Activated naive CD8-positive, alpha-beta T cell (primary cell): ENCODE measurements around the gene USP48.
"Not testable (repeated sequence)": the region's sequence is repeated elsewhere in the genome, so short reads cannot be mapped to it uniquely, and the experiment has no call there.

Experiments
- H3K27ac Mint-ChIP-seq: one replicate; pipeline ENCODE4 v1.8.0; 2021; ENCODE audit warnings: mixed read lengths
- H3K27me3 Mint-ChIP-seq: one replicate; pipeline ENCODE4 v1.8.0; 2021; ENCODE audit warnings: mixed read lengths
- H3K36me3 Mint-ChIP-seq: one replicate; pipeline ENCODE4 v1.8.0; 2021; ENCODE audit warnings: mixed read lengths
- H3K4me1 Mint-ChIP-seq: one replicate; pipeline ENCODE4 v1.8.0; 2021; ENCODE audit warnings: low read depth, mixed read lengths
- H3K4me3 Mint-ChIP-seq: one replicate; pipeline ENCODE4 v1.8.0; 2021; ENCODE audit warnings: mild to moderate bottlenecking, mixed read lengths
- H3K9me3 Mint-ChIP-seq: one replicate; pipeline ENCODE4 v1.8.0; 2021; ENCODE audit warnings: low read depth, mixed read lengths

USP48 gene

DNA sequence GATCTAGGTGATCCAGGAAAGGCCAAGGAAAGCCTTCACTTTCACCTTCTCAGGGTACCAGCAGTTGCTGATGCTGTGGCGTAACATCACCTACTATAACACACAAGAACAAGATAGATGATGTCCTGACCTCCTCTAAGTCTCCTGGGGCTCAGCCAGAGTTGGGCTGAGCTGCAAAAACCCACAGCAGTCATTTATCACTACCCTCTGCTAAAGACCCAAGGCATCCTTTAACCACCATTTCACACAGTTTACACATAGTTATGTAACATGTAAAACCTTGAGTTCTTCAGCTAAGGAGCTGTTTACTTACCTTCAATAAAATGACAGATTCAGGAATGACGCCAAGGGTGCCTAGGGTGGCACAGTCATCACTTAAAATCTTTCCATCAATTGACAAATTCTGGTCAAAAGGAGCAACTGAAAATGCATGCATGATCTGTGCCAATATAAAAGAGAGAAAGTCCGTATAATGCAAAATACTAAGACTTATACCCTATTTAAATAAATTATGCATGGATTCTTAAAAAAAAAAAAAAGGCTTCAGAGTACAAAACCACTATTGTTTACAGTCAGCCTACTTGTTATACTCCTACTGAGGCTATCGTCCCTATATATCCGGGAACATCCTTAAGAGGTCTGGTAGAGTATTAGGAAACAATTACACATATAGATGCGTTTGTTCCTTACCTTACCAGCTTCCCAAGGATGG is 93.1 kb downstream of the USP48 start:
- Mint-ChIP-seq H3K4me3 (no peak overlapping the region), H3K27ac (no peak overlapping the region), H3K4me1 (no peaks in the 10 kb centered on the region), H3K27me3 (no peaks in the 10 kb centered on the region), H3K9me3 (no peaks in the 10 kb centered on the region), H3K36me3 (peaks cover 16% of the 10 kb centered on the region)

DNA sequence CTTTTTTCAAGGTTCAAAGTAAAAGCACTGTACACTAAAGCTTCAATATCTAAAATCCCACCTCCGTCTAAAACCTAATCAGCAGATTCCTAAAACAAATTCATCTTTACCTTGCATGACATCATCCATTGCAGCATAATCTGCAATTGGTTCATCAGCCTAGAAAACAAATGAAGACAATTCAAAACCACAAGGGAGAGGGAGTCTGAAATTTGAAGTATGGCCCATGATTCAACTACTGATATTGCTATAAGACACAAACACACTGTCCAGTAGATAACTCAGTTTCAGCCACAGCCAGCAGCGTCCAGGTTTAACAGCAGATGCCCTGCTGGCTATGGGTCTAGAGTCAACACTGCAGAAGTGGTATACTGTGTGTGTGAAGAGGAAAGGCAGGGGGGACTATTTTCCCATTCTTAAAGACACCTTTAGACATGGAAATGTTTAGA is 95.8 kb downstream of the USP48 start:
- no peak overlapping the region for H3K4me3 Mint-ChIP-seq
- peaks cover 19% of the 10 kb centered on the region for H3K36me3 Mint-ChIP-seq
- H3K4me1 Mint-ChIP-seq: no peaks in the 10 kb centered on the region
- no peaks in the 10 kb centered on the region for H3K27me3 Mint-ChIP-seq
- no peaks in the 10 kb centered on the region for H3K9me3 Mint-ChIP-seq
- H3K27ac Mint-ChIP-seq: no peak overlapping the region

- Mint-ChIP-seq H3K4me3 (no peak overlapping the region), H3K27me3 (no peaks in the 10 kb centered on the region), H3K36me3 (peaks cover 20% of the 10 kb centered on the region), H3K4me1 (no peaks in the 10 kb centered on the region), H3K9me3 (no peaks in the 10 kb centered on the region), H3K27ac (no peak overlapping the region)
Observed at GRCh38 chr1:21685946-21686678, 96.8 kb downstream of the USP48 start.

DNA sequence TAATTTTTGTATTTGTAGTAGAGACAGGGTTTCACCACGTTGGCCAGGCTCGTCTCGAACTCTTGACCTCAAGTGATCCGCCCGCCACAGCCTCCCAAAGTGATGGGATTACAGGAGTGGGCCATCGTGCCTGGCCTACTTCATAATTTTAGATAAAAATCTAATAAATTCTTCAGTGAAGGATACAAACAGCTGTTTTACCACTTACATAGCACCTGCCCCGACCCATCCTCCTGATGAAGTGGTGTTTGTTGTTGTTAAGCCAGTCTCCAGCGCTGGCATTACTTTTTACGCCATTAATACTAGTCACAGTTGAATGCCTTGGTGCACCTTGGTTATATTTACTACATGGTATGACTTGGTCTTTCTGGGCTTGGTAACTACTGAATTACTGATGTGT is 101.5 kb downstream of the USP48 start:
- Mint-ChIP-seq H3K4me1 (no peaks in the 10 kb centered on the region), H3K36me3 (peaks cover 11% of the 10 kb centered on the region), H3K4me3 (no peak overlapping the region), H3K27me3 (no peaks in the 10 kb centered on the region), H3K27ac (peak overlapping the region; percentile 30), H3K9me3 (no peaks in the 10 kb centered on the region)

GRCh38 chr1:21680918-21681317 is 102.0 kb downstream of the USP48 start:
- no peaks in the 10 kb centered on the region for H3K4me1 Mint-ChIP-seq
- H3K27ac Mint-ChIP-seq: no peak overlapping the region
- H3K4me3 Mint-ChIP-seq: no peak overlapping the region
- H3K27me3 Mint-ChIP-seq: no peaks in the 10 kb centered on the region
- H3K9me3 Mint-ChIP-seq: no peaks in the 10 kb centered on the region
- peaks cover 7% of the 10 kb centered on the region for H3K36me3 Mint-ChIP-seq

DNA sequence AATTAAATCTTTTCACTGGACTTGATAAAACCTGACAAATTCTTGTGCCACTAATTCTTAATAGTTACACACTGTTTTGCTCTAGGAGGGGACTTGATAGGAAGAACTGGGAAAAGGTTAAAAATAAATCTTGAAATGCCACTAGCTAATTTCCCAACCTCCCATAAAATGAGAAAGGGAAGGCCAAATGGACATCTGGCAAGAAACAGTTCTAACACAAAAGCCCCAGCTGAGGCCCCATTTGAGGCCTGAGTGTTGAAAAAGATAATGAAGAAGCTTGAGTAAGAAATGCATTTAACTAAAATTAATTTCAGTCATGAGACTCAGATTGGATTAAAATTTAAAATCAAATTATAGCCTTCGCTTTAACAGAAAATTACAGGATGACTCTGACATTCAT is 102.6 kb downstream of the USP48 start:
- Mint-ChIP-seq H3K9me3 (no peaks in the 10 kb centered on the region), H3K4me1 (no peaks in the 10 kb centered on the region), H3K36me3 (peaks cover 7% of the 10 kb centered on the region), H3K27me3 (no peaks in the 10 kb centered on the region), H3K27ac (no peak overlapping the region), H3K4me3 (no peak overlapping the region)

GRCh38 chr1:21677168-21677567 is 105.8 kb downstream of the USP48 start:
- Mint-ChIP-seq H3K27ac (no peak overlapping the region), H3K27me3 (no peaks in the 10 kb centered on the region), H3K4me3 (no peak overlapping the region), H3K36me3 (peaks cover 2% of the 10 kb centered on the region), H3K4me1 (no peaks in the 10 kb centered on the region), H3K9me3 (no peaks in the 10 kb centered on the region)

- Mint-ChIP-seq H3K36me3 (no peaks in the 10 kb centered on the region), H3K27ac (no peak overlapping the region), H3K4me3 (no peak overlapping the region), H3K27me3 (no peaks in the 10 kb centered on the region), H3K4me1 (no peaks in the 10 kb centered on the region), H3K9me3 (no peaks in the 10 kb centered on the region)
Observed at GRCh38 chr1:21674957-21675356, 108.0 kb downstream of the USP48 start.

DNA sequence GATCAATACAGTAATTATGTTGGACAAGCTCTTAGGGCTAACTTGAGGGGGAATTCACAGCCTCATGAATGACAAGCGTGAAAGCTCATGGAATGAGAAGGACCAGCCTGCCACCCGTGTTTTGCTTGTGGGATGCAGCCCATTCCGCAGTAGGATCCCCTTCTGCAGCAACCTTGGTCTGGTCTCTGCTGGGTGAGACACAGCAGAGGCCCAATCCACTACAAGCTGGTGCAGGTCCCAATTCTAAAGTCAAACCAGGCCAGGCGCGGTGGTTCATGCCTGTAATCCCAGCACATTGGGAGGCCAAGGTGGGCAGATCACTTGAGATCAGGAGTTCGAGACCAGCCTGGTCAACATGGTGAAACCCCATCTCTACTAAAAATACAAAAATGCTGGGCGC is 109.1 kb downstream of the USP48 start:
- H3K9me3 Mint-ChIP-seq, H3K27ac Mint-ChIP-seq, H3K27me3 Mint-ChIP-seq, H3K4me1 Mint-ChIP-seq, H3K36me3 Mint-ChIP-seq, H3K4me3 Mint-ChIP-seq: not testable (repeated sequence)

- Mint-ChIP-seq H3K27me3 (no peaks in the 10 kb centered on the region), H3K27ac (no peak overlapping the region), H3K4me3 (no peak overlapping the region), H3K4me1 (no peaks in the 10 kb centered on the region), H3K9me3 (no peaks in the 10 kb centered on the region), H3K36me3 (no peaks in the 10 kb centered on the region)
Observed at GRCh38 chr1:21673277-21673780, 109.6 kb downstream of the USP48 start.

DNA sequence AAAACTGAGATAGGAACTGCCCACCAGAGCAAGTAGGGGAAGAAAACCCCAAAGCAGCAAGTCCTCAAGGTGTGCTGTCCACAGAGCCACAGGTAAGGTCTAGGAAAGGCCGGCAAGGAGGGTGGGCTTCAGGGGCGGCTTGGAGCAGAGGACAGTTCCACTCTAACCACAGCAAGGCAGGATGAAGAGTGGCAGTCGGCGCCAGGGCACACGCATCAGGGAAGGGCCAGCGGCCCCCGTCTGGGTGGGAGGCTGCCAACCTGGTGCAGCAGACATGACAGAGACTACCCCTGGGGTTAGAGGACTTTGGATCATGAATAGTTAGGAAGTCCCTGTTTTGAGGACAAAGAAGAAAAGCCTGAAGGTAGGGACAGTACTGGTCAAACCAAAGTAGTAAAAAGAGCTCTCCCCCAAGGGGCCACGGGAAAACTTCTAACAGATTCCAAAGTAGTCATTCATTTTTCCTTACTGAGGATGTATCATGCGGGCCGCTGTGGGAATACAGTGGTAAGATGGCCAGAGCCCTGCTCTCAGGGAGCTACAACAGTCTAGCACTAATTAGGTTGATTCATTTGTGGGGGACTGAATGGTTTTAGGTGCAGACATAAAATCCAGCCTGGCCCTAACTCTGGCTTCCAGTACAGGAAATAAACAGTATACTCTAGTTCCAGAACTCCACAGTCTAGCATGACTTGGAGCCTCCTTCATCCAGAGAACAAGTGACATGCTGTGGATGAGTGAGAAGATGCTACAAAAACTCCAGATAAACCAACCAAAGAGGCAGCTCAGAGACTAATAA is 110.3 kb downstream of the USP48 start:
- Mint-ChIP-seq H3K27me3 (peaks cover under 1% of the 10 kb centered on the region), H3K4me3 (no peak overlapping the region), H3K27ac (no peak overlapping the region), H3K9me3 (no peaks in the 10 kb centered on the region), H3K4me1 (no peaks in the 10 kb centered on the region), H3K36me3 (no peaks in the 10 kb centered on the region)

DNA sequence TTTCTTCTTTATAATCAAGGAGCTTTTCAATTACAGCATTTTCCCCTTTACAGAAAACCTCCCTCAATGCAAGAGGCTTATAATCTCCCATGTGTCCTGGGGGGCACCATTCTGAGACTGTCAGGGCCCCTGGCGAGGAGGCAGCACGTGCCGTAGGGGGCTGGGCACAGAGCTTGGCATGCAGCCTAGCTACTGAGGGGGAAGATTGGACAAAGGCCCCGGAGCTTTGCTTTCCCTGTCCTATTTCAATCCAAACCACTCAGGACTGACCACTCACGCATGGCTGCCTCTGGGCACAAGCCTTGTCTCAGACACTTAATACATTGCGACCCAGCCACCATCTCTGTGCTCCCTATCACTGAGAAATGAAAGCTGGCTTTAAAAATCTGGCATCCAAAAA is 111.0 kb downstream of the USP48 start:
- no peak overlapping the region for H3K4me3 Mint-ChIP-seq
- no peak overlapping the region for H3K27ac Mint-ChIP-seq
- H3K27me3 Mint-ChIP-seq: peaks cover 4% of the 10 kb centered on the region
- H3K36me3 Mint-ChIP-seq: no peaks in the 10 kb centered on the region
- H3K9me3 Mint-ChIP-seq: no peaks in the 10 kb centered on the region
- H3K4me1 Mint-ChIP-seq: no peaks in the 10 kb centered on the region

GRCh38 chr1:21670956-21671902 is 111.7 kb downstream of the USP48 start:
- Mint-ChIP-seq H3K27me3 (peaks cover 8% of the 10 kb centered on the region), H3K4me3 (no peak overlapping the region), H3K27ac (no peak overlapping the region)

More at GRCh38 chr1:21670956-21671902, 111.7 kb downstream of the USP48 start:
- no peaks in the 10 kb centered on the region for H3K36me3 Mint-ChIP-seq
- H3K4me1 Mint-ChIP-seq: no peaks in the 10 kb centered on the region
- H3K9me3 Mint-ChIP-seq: no peaks in the 10 kb centered on the region
